Measurements from ENCODE around the gene VPS13A.

Gene VPS13A

GRCh38 chr9:77161966-77162365, 15.4 kb upstream of the VPS13A start:
- Histone ChIP-seq H3K36me3 (no peaks in the 10 kb centered on the region), H3K4me3 (ENCODE audit: low read depth in 1 of 2, low read length in 1 of 2) (no peak overlapping the region), H3K27ac (no peak overlapping the region), H3K27me3 (peaks cover 14% of the 10 kb centered on the region), H3K4me1 (ENCODE audit: control insufficient read depth in 1 of 2, insufficient read depth in 1 of 2, low read depth in 1 of 2, low read length in 1 of 2) (no peaks in the 10 kb centered on the region), H3K9me3 (no peaks in the 10 kb centered on the region)
- no peak for TF ChIP-seq CTCF (IDR thresholded peaks at IDR 0.05)

GRCh38 chr9:77162366-77162765, 15.0 kb upstream of the VPS13A start:
- Histone ChIP-seq H3K9me3 (no peaks in the 10 kb centered on the region), H3K27me3 (peaks cover 10% of the 10 kb centered on the region), H3K27ac (no peak overlapping the region), H3K4me3 (ENCODE audit: low read depth in 1 of 2, low read length in 1 of 2) (no peak overlapping the region), H3K4me1 (ENCODE audit: control insufficient read depth in 1 of 2, insufficient read depth in 1 of 2, low read depth in 1 of 2, low read length in 1 of 2) (no peaks in the 10 kb centered on the region), H3K36me3 (no peaks in the 10 kb centered on the region)
- TF ChIP-seq CTCF (IDR thresholded peaks at IDR 0.05), result no peak

DNA sequence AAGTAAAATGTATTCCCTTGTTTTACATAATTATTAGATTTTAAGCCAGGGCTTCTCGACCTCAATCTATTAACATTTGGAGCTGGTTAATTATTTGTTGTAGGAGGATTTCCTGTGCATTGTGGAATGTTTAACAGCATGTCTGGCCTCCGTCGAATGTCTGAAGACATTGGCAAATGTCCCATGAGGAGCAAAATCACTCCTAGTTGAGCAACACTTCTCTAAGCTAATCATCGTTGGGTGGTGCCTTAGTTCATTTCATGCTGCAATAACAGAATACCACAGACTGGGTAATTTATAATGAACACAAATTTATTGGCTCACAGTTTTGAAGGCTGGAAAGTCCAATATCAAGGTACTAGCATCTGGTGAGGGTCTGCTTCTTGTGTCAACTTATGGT, 13.4 kb upstream of the VPS13A start:
- TF ChIP-seq CTCF (IDR thresholded peaks at IDR 0.05), result no peak
- Histone ChIP-seq H3K4me3 (ENCODE audit: low read depth in 1 of 2, low read length in 1 of 2) (no peak overlapping the region), H3K4me1 (ENCODE audit: control insufficient read depth in 1 of 2, insufficient read depth in 1 of 2, low read depth in 1 of 2, low read length in 1 of 2) (no peaks in the 10 kb centered on the region), H3K27me3 (no peaks in the 10 kb centered on the region), H3K27ac (no peak overlapping the region), H3K36me3 (no peaks in the 10 kb centered on the region), H3K9me3 (no peaks in the 10 kb centered on the region)

DNA sequence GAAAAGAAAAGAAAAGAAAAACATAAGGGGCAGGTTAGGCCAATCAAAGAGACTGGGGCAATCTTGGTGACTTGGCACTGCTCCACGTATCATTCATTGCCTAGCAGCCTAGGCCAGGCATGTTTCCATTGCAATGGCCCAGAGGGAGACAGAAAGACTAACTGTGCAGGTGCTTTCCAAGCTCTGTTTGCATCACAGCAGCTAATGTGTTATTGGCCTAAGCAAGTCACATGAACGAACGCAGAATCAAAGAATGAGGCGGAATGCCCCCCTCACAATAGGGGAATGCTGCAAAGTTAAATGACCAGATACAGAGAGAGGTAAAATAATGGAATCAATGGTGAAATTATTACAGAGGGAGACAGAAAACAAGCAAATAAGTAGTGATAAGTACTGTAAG, 11.1 kb upstream of the VPS13A start:
- no peak for TF ChIP-seq CTCF (IDR thresholded peaks at IDR 0.05)
- H3K9me3 ChIP-seq, result no peaks in the 10 kb centered on the region
- H3K27me3 ChIP-seq, result no peaks in the 10 kb centered on the region
- no peak overlapping the region for H3K27ac ChIP-seq
- no peak overlapping the region for H3K4me3 ChIP-seq (ENCODE audit: low read depth in 1 of 2, low read length in 1 of 2)
- H3K4me1 ChIP-seq (ENCODE audit: control insufficient read depth in 1 of 2, insufficient read depth in 1 of 2, low read depth in 1 of 2, low read length in 1 of 2), result no peaks in the 10 kb centered on the region
- H3K36me3 ChIP-seq, result no peaks in the 10 kb centered on the region

DNA sequence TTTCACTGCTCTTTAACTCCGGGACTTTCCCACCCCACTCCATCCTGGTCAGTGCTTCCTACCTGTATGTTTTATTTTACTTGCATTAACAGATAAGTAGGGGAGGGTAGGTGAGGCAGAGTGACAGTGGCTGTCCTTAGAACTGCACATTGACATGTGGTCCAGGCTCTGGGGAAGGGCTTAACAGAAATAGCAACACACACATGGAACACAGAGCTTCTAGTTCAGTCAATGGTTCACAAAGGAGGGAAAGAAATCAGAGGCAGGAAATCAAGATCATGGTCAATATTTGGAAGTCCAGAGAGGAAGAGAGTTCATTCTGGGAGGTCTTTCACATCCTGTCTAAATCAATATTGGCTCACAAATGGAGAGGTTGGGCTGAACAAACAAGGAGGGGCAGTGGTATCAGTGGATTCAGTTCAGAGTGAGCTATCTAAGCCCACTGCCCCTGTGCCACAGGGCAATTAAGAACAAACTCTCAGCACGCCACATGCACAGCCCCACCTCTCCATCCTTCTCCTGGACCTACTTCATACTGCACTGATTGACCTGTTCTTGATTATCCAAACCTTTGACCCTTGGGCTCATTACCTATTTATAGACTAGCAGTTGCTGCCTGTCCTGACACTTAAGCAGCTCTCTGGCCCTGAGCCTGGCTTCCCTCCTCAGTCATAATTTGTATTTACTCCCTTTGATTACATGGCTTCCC, 6.2 kb upstream of the VPS13A start:
- no peaks in the 10 kb centered on the region for H3K36me3 ChIP-seq
- peaks cover 14% of the 10 kb centered on the region for H3K27me3 ChIP-seq
- no peaks in the 10 kb centered on the region for H3K9me3 ChIP-seq
- TF ChIP-seq CTCF (IDR thresholded peaks at IDR 0.05), result no peak
- no peaks in the 10 kb centered on the region for H3K4me1 ChIP-seq (ENCODE audit: control insufficient read depth in 1 of 2, insufficient read depth in 1 of 2, low read depth in 1 of 2, low read length in 1 of 2)
- no peak overlapping the region for H3K27ac ChIP-seq
- no peak overlapping the region for H3K4me3 ChIP-seq (ENCODE audit: low read depth in 1 of 2, low read length in 1 of 2)
